Vagina (tissue), 2 donors: Measurements from ENCODE around the gene GRIN1.

ENCODE experiments used
- CTCF ChIP-seq, 3 experiments: fragments of 450-650 bp in 2 of 3; fragments of 200-600 bp in 1 of 3; sonication (generic) in 1 of 3; IDR thresholded peaks; one replicate each; pipeline ENCODE4 v1.5.1; 2017 to 2019; ENCODE audit warnings: antibody characterized with exemption in 3 of 3, mild to moderate bottlenecking in 2 of 3, moderate library complexity in 2 of 3
- POLR2A ChIP-seq, 2 donors: fragments of 450-650 bp; IDR thresholded peaks; one replicate each; pipeline ENCODE4 v1.6.1; 2017; ENCODE audit warnings: antibody characterized with exemption in 2 of 2, mild to moderate bottlenecking in 2 of 2, moderate library complexity in 2 of 2
- POLR2AphosphoS5 ChIP-seq, 2 donors: sonication (generic); formaldehyde crosslinking; IDR thresholded peaks; one replicate each; pipeline ENCODE4 v1.9.0; 2017; ENCODE audit warnings: antibody characterized with exemption in 2 of 2, mild to moderate bottlenecking in 2 of 2, low read depth in 1 of 2; ENCODE audit not compliant: insufficient read depth in 1 of 2

DNA sequence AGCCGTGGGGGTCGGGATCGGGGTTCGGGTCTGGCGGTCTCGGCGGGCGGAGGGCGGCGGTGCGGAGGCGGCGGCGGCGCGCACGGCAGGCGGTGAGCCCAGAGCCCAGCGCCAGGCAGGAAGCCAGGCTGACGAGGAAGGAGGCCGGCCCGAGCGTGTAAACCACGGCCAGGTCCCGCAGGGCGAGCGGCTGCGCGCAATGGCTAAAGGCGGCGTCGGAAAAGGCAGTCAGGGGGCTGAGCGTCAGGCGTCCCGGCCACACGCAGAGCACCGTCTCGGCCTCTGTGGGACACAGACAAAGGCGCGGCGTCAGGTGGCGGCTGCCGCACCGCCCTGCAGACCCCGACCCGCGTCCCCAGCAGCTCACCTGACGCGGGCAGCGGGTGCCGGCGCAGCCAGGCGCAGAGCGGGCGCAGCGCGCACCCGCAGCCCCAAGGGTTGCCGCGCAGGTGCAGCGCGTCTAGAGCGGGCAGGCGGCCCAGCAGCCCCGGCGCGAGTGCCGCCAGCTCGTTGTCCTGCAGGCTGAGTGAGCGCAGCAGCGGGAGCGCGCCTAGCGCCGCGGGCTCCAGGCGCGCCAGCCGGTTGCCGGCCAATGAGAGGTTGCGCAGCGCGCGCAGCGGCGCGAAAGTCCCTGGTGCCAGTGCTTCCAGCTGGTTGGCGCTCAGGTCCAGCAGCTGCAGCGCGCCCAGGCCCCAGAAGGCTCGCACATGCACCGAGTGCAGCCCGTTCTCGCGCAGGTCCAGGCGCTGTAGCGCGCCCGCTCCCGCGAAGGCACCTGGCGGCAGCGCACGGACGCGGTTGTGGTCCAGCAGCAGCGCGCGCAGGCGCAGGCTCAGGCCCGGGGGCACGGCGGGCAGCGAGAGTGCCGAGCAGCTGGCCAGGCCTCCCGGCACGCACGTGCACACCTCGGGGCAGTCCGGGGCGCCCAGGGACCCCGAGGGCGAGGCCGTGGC, 30.2 kb downstream of the GRIN1 start:
- TF ChIP-seq CTCF (IDR thresholded peaks at IDR 0.05) (no peak), POLR2AphosphoS5 (IDR thresholded peaks at IDR 0.05; ENCODE audit: insufficient read depth in 1 of 2, low read depth in 1 of 2) (no peak), POLR2A (IDR thresholded peaks at IDR 0.05) (no peak)
